ENCODE measurements around the gene SAMD10.

DNA sequence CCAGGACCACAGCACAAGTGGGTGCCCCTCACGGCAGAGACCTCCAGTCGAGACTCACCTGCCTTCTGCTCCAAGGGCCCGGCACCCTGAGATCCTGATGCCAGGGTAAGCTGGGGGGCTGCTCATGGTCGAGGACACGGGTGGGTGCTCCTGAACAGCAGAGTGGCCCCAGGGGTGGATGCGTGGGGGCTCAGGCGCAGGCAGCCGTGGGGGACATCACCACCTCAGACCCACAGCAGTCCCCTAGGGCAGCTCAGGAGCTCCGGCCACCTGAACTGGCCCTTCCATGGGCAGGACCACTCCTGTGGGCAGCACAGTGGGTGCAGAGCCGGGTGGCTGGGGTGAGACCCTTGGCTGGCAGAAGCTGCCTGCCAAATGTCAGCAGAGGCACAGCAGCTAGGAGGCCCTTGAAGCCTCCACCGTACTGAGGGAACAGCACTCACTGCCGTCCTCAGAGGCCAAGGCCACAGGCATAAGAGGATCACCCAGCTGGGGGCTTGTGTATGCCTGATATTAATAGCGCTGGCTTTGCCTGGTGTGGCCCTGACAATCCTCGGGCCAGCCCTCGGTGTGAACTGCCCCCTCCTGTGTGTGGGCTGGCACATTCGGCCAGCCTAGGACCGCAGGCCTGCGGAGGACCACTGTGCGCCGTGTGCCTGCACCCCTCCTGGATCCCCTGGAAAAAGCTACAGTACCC, 28.6 kb downstream of the SAMD10 start:
- TF ChIP-seq GATA3 (IDR thresholded peaks at IDR 0.05; ENCODE audit: low read depth, low read length), result no peak
- no peak for TF ChIP-seq GATA2 (IDR thresholded peaks at IDR 0.05; ENCODE audit: low read depth, low read length)

All from SH-SY5Y (cell line).